ENCODE results near the gene SLC6A1. TPM values are rescaled to one million over a fixed set of nuclear protein-coding genes. Genes with fewer than 3 reads are reported as not detected.

Gene SLC6A1
- total RNA-seq, 4 donors from 2014 or later = 3.9 to 7.3 (median 5.4) TPM

- Histone ChIP-seq H3K9me3 (no peaks in the 10 kb centered on the region), H3K27me3 (peaks cover 0 to 44% of the 10 kb centered on the region in 2 donors), H3K36me3 (no peaks in the 10 kb centered on the region), H3K27ac (peak overlapping the region in 1 of 4 donors; percentile 6), H3K4me1 (peaks cover 0 to 22% (median 2%) of the 10 kb centered on the region in 4 donors), H3K4me3 (peak overlapping the region; percentile 9 to 50 (median 28))
- WGBS, 2 donors = 5 to 16% methylated on average over 9 of the region's 9 CpGs
- DNase-seq (ENCODE audit: low spot score in 2 of 2) = no peak
- no peak for TF ChIP-seq CTCF (IDR thresholded peaks at IDR 0.05)
These were observed 1.1 kb downstream of the SLC6A1 start for GRCh38 chr3:10993729-10994065.

- DNase-seq (ENCODE audit: low spot score in 2 of 2) = no peak
- Histone ChIP-seq H3K27me3 (peaks cover 0 to 44% of the 10 kb centered on the region in 2 donors), H3K9me3 (no peaks in the 10 kb centered on the region), H3K36me3 (no peaks in the 10 kb centered on the region), H3K27ac (no peak overlapping the region), H3K4me1 (peaks cover 0 to 22% (median 2%) of the 10 kb centered on the region in 4 donors), H3K4me3 (no peak overlapping the region)
- TF ChIP-seq EP300 (IDR thresholded peaks at IDR 0.05) (no peak), POLR2A (IDR thresholded peaks at IDR 0.05) (no peak), CTCF (IDR thresholded peaks at IDR 0.05) (no peak)
- WGBS, 2 donors = 19 to 30% methylated on average over 3 of the region's 3 CpGs
These were observed 1.8 kb downstream of the SLC6A1 start for GRCh38 chr3:10994306-10994705.

- Histone ChIP-seq H3K9me3 (no peaks in the 10 kb centered on the region), H3K36me3 (no peaks in the 10 kb centered on the region), H3K27me3 (peaks cover 0 to 49% of the 10 kb centered on the region in 2 donors), H3K27ac (no peak overlapping the region), H3K4me1 (peaks cover 0 to 22% (median 2%) of the 10 kb centered on the region in 4 donors), H3K4me3 (no peak overlapping the region)
- 87 to 90% methylated on average over 8 of the region's 8 CpGs for WGBS, 2 donors
- no peak for DNase-seq (ENCODE audit: low spot score in 2 of 2)
- TF ChIP-seq EP300 (IDR thresholded peaks at IDR 0.05) = no peak
- no peak for TF ChIP-seq POLR2A (IDR thresholded peaks at IDR 0.05)
- TF ChIP-seq CTCF (IDR thresholded peaks at IDR 0.05) = no peak
These were observed 3.3 kb downstream of the SLC6A1 start for GRCh38 chr3:10995871-10996270.

- 52 to 66% methylated on average over 5 of the region's 5 CpGs for WGBS, 2 donors
- Histone ChIP-seq H3K4me3 (no peak overlapping the region), H3K36me3 (no peaks in the 10 kb centered on the region), H3K4me1 (peaks cover 0 to 22% (median 2%) of the 10 kb centered on the region in 4 donors), H3K27me3 (peaks cover 0 to 43% of the 10 kb centered on the region in 2 donors), H3K27ac (no peak overlapping the region), H3K9me3 (no peaks in the 10 kb centered on the region)
- no peak for DNase-seq (ENCODE audit: low spot score in 2 of 2)
- TF ChIP-seq CTCF (IDR thresholded peaks at IDR 0.05) (no peak), EP300 (IDR thresholded peaks at IDR 0.05) (no peak), POLR2A (IDR thresholded peaks at IDR 0.05) (no peak)
These were observed 3.9 kb downstream of the SLC6A1 start for GRCh38 chr3:10996345-10997013.

GRCh38 chr3:10997196-10997595, 4.6 kb downstream of the SLC6A1 start:
- Histone ChIP-seq H3K27me3 (peaks cover 0 to 36% of the 10 kb centered on the region in 2 donors), H3K36me3 (no peaks in the 10 kb centered on the region), H3K27ac (no peak overlapping the region), H3K4me1 (peaks cover 0 to 17% (median 0%) of the 10 kb centered on the region in 4 donors), H3K9me3 (no peaks in the 10 kb centered on the region), H3K4me3 (no peak overlapping the region)
- 83% methylated on average over 3 to 5 of the region's 5 CpGs for WGBS, 2 donors
- no peak for DNase-seq (ENCODE audit: low spot score in 2 of 2)
- TF ChIP-seq POLR2A (IDR thresholded peaks at IDR 0.05) (no peak), EP300 (IDR thresholded peaks at IDR 0.05) (no peak), CTCF (IDR thresholded peaks at IDR 0.05) (no peak)
